ENCODE results near the gene DCXR. TPM values are rescaled to one million over a fixed set of nuclear protein-coding genes. Genes with fewer than 3 reads are reported as not detected.
A peak's percentile ranks its signal among the peaks of the same experiment; 100 is the strongest.

DCXR gene
- 99.4 and 105 TPM in 2 replicates for total RNA-seq
- polyA plus RNA-seq (2012), result 69.7 TPM

DNA sequence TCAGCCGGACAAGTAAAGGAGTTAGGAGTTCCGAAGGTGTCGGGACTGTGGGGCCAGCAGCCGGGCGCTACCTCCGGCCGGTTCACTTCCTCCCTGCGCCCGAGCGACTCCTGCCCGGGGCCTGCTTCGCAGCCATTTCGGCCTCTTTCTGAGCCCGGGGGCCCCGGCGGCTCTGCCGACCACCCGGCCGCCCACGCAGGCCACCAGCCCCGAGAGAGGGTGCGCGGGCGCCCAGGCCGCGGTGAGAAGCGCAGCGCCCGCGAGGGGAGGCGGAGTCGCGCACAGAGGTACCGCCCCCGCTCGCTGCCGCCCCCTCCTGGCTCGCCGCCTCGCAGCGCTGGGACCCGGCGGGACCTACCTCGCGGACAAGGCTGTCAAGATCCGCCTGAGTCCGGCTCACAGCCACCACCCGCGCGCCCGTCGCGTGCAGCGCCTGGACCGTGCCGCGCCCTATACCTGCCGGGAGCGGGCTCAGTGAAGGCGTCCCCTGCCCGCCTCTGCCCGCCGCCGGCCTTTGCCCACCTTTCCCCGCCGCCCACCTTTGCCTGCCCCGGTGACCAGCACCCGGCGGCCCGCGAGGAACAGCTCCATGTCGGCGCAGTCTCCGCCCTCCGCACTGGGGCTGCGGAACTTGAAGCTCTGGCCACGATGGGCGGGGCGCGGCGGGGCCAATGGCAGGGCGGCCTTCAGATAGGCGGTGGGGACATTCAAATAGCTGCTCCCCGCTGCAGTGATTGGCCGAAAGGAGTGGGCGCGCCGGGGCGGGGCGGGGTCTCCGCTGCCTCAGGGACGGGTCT lies at the start of gene DCXR:
Gene DCXR (minus strand): TSS at position 606 of the 797 bp plus-strand sequence. CDS start 15 bp downstream, at position 591.
- peak; percentile 96 for DNase-seq (ENCODE audit: low read depth)

DNA sequence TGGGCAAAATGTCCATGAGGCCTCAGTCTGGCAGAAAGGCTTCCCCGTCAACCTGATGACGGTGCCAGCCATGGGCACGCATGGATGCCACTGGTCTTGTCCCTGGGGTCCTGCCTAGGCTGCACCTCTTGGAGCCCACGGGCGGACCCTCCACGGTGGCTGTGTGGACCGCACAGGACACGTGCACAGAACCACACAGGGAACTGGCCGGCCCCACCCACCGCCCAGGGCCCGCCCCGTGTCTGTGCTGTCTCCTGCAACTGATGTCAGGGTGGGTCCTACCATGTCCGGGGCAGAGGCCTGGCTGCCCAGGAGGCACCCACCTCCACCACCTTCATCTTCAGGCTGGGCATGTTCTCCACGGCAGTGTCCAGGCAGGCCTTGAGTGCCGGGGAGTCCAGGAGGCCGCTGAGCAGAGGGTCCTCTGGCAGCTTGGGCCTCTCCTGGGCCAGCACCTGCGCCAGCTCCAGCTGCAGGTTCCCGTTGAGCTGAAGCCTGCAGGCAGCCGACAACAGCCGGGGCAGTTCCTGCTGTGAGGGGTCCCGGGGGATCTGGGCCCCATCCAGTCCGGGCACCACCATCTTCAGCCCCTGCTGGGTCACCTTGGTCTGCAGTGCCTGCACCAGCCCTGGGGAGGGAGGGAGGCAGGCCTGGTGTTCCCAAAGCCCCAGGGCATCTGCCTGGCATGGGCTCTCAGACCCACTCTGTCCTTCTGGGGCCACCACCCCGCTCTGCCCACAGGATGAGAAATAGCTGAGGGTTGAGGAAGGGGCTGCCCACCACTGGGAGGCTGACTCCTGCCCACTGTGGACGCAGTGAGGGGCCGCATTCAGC lies 48.7 kb upstream of the DCXR start:
- no peak for DNase-seq (ENCODE audit: low read depth)

- no peak for DNase-seq (ENCODE audit: low read depth)
Observed at GRCh38 chr17:82085031-82085861, 47.7 kb upstream of the DCXR start.

- DNase-seq (ENCODE audit: low read depth), result no peak
Observed at GRCh38 chr17:82084373-82085030, 47.0 kb upstream of the DCXR start.

GRCh38 chr17:82083533-82084359 lies 46.2 kb upstream of the DCXR start:
- DNase-seq (ENCODE audit: low read depth), result no peak

DNA sequence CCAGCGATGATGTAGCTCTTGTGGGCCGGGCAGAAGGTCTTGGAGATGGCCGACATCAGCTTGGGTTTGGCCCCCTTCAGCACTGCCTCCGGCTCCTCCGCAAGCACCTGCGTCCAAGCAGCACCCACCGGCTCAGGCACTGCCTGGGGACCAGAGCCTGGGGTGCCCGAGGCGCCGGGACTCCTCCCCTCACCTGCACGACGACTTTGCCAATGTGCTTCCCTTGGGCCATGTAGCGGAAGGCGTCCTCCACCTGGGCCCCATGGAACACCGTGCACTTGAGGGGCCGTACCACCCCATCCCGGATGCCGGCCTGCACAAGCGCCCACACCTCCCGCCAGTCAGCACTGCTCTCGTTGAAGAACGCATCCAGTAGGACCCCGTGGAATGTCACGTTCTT lies 45.5 kb upstream of the DCXR start:
- no peak for DNase-seq (ENCODE audit: low read depth)

DNA sequence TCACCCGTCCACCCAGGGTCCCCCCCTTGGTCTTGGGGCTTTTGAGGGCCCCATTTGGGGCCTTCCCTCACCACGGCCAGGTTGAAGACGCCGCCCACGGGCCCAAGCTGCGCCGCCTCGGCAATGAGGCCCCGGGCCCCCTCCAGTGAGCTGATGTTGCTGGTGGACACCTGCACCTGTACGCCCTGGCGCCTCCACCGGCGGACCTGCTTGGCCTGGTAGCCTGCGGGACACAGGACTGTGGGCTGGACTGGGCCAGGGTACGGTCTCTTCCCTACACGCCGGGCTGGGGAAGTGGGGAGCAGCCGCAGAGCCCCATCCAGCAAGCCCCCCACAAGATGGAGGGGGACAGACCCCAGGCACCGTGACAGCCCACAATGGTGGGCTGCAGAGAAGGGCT lies 45.0 kb upstream of the DCXR start:
- no peak for DNase-seq (ENCODE audit: low read depth)

DNA sequence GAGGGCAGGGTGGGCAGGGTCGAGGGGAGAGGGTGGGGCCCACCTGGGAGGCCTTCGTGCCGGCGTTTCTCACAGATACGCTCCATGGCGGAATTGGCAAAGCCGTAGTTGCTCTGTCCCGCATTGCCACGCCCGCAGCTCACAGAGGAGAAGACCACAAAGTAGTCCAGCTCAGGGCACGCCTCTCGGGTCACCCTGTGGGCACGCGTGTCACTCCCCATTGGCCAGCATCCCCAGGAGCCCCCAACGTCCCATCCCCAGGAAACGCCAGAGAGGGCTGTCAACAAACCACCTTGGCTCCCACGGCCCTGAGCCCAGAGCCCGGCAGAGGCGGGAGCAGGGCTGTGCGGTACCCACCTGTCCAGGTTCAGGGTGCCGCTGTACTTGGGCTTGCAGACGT lies 44.5 kb upstream of the DCXR start:
- no peak for DNase-seq (ENCODE audit: low read depth)

GRCh38 chr17:82081546-82081945 lies 44.0 kb upstream of the DCXR start:
- DNase-seq (ENCODE audit: low read depth), result no peak

GRCh38 chr17:82080789-82081464 lies 43.4 kb upstream of the DCXR start:
- DNase-seq (ENCODE audit: low read depth), result no peak

GRCh38 chr17:82080048-82080788 lies 42.7 kb upstream of the DCXR start:
- no peak for DNase-seq (ENCODE audit: low read depth)

DNA sequence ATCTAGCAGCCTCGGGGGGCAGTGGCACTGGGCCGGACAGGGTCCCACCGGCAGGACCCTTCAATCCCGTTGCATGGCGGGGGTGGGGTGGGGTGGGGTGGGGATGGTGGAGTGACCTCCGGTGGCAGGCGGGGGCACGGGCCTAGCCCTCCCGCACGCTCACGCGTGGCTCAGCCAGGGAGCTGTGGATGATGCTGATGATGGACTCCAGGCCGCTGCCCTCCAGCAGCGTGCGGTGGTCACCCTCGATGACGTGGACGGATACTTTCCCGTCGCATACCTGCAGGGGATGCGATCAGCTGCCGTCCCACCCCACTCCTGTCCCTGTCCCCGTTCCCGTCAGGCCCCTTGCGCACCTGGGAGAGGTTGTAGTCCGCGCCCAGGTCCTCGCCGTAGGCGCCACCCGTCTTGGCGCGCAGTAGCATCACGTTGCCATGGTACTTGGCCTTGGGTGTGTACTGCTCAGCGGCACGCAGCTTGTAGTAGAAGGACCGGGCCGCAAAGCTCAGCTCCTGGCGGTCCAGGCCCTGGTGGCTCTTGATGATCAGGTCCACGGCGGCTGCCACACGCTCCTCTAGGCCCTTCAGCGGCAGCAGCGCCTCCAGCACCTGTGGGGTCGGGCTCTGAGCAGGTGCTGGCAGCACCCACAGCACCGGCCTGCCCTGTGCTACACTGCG lies 41.6 kb upstream of the DCXR start:
- DNase-seq (ENCODE audit: low read depth), result no peak

DNA sequence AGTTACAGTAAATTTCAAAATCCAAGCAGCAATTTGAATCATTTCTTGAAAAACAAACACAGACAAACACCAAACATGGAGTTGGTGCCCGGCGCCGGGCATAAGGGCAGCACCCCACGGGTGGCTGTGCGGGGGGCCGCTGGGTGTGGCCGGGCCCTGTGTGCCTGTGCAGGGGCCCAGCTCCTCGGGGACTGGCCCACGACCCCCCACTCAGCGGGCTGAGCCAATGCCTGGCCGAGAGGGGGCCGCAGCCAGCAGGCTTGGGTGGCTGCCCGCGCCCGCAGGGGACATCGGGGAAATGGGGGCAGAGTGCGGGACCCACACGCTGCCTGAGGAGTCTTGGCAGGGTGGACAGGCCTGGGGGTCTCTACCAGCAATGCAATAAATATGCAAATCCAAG lies 40.9 kb upstream of the DCXR start:
- DNase-seq (ENCODE audit: low read depth), result no peak

DNA sequence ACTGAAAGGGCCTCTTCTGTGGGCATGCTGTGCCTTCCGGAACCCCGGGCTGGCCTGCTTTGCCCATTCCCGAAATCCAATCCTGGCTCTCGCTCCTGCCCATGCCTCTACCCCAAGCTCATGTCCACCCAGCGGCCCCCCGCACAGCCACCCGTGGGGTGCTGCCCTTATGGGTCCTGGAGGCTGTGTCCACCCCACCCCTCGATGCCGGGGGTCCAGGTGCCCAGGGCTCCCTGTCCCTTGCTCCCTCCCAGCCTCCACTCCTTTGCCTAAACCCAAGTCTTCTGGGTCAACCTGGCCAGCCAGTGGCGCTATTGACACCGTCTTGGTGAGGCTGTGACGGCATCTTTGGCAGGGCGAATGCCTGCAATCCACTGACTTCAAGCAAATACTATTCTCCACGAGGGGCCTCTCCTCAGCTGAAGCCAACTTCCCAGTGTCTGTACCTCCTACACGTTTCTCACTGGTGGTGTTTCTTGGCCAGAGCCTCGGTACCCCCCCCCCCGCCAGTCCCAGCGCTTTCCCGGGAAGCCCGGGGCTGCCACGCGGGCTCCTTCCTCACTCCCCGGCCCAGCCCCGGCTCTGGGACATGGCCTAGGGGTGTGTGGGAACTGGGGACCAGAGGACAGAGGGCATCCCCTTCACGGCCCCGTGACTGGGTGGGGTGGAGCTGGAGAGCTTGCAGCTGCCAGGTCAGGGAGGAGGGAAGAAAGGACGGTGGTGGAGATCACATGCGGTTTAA lies 40.3 kb upstream of the DCXR start:
- DNase-seq (ENCODE audit: low read depth), result no peak

- DNase-seq (ENCODE audit: low read depth), result peak; percentile 47
Observed at GRCh38 chr17:82076785-82077591, 39.5 kb upstream of the DCXR start.

- DNase-seq (ENCODE audit: low read depth), result no peak
Observed at GRCh38 chr17:82076018-82076784, 38.7 kb upstream of the DCXR start.
